Astrocyte (in vitro differentiated cells and primary cell): ENCODE data around the gene UBASH3A.

Experiments used
- EZH2 ChIP-seq: IDR thresholded peaks from 2 replicates; pipeline ENCODE4 v1.6.1; 2012; ENCODE audit warnings: mild to moderate bottlenecking, low read length, inconsistent platforms; ENCODE audit not compliant: insufficient read depth
- TF ChIP-seq, protein P1 (sequence below): IDR thresholded peaks from 2 replicates; pipeline ENCODE4 v1.5.1; 2011; ENCODE audit warnings: low read depth, mild to moderate bottlenecking, inconsistent platforms, low read length, moderate library complexity; ENCODE audit not compliant: insufficient read depth

- TF ChIP-seq, protein P1, sequence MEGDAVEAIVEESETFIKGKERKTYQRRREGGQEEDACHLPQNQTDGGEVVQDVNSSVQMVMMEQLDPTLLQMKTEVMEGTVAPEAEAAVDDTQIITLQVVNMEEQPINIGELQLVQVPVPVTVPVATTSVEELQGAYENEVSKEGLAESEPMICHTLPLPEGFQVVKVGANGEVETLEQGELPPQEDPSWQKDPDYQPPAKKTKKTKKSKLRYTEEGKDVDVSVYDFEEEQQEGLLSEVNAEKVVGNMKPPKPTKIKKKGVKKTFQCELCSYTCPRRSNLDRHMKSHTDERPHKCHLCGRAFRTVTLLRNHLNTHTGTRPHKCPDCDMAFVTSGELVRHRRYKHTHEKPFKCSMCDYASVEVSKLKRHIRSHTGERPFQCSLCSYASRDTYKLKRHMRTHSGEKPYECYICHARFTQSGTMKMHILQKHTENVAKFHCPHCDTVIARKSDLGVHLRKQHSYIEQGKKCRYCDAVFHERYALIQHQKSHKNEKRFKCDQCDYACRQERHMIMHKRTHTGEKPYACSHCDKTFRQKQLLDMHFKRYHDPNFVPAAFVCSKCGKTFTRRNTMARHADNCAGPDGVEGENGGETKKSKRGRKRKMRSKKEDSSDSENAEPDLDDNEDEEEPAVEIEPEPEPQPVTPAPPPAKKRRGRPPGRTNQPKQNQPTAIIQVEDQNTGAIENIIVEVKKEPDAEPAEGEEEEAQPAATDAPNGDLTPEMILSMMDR: no peak
- no peak for TF ChIP-seq EZH2
Measured at GRCh38 chr21:42365770-42366169, 37.9 kb upstream of the UBASH3A start.
